HEK293 (cell line): ENCODE measurements around the gene RYR2.

Source experiments
- KLF16 ChIP-seq: fragments of 450-650 bp; formaldehyde crosslinking; IDR thresholded peaks from 2 replicates; pipeline ENCODE4 v1.5.1; 2017; ENCODE audit warnings: missing biosample characterization, missing genetic modification characterization
- ZFP41 ChIP-seq: fragments of 450-650 bp; formaldehyde crosslinking; IDR thresholded peaks from 2 replicates; pipeline ENCODE4 v1.5.1; 2016; ENCODE audit warnings: missing biosample characterization, missing genetic modification characterization, borderline replicate concordance
- ZNF140 ChIP-seq: fragments of 450-650 bp; formaldehyde crosslinking; IDR thresholded peaks from 2 replicates; pipeline ENCODE4 v1.5.1; 2016; ENCODE audit warnings: missing biosample characterization, missing genetic modification characterization
- ZNF274 ChIP-seq, 2 experiments: fragments of 200-500 bp in 1 of 2; fragments of 450-650 bp in 1 of 2; sonication (Bioruptor generic) in 1 of 2; formaldehyde crosslinking in 1 of 2; IDR thresholded peaks; 2 replicates each; pipeline versions ENCODE4 v1.5.1 to v1.6.1; 2014 to 2016; ENCODE audit warnings: borderline replicate concordance in 1 of 2, inconsistent platforms in 1 of 2, low read length in 1 of 2, missing biosample characterization in 1 of 2, missing genetic modification characterization in 1 of 2
- ZNF335 ChIP-seq: fragments of 450-650 bp; formaldehyde crosslinking; conservative IDR thresholded peaks from 2 replicates; pipeline ENCODE4 v1.5.1; 2016; ENCODE audit warnings: missing biosample characterization, missing genetic modification characterization
- ZNF48 ChIP-seq: fragments of 450-650 bp; formaldehyde crosslinking; IDR thresholded peaks from 2 replicates; pipeline ENCODE4 v1.5.1; 2016; ENCODE audit warnings: missing biosample characterization, missing genetic modification characterization
- ZNF521 ChIP-seq: fragments of 450-650 bp; formaldehyde crosslinking; IDR thresholded peaks from 2 replicates; pipeline ENCODE4 v1.5.1; 2017; ENCODE audit warnings: missing biosample characterization, mild to moderate bottlenecking, missing genetic modification characterization
- TF ChIP-seq, protein P1 (sequence below): fragments of 450-650 bp; formaldehyde crosslinking; IDR thresholded peaks from 2 replicates; pipeline ENCODE4 v1.5.1; 2016; ENCODE audit warnings: missing biosample characterization, missing genetic modification characterization
- TF ChIP-seq, protein P2 (sequence below): fragments of 450-650 bp; formaldehyde crosslinking; conservative IDR thresholded peaks from 2 replicates; pipeline ENCODE4 v1.5.1; 2016; ENCODE audit warnings: low read depth, missing biosample characterization, missing genetic modification characterization

DNA sequence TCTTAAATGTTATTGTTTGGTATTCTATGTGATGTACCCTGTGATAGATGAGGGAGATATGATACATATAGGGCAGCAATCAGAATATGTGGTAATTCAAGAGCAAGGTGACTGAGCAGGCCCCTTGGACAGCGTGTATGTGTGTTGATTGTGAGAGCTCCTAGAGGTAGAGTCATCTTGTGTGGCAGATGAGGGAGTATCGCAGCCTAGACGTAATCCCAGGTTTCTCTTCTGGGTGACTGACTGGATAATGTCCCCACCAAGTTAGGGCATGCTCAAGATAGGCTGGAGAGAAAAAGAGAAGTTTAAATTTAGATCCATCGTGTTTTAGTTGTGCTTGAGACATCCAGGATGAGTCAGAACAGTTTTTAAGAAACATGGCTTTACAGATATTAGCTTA lies 663.5 kb downstream of the RYR2 start:
- TF ChIP-seq ZNF335 (tag by site-specific recombination): no peak
- TF ChIP-seq, protein P1, sequence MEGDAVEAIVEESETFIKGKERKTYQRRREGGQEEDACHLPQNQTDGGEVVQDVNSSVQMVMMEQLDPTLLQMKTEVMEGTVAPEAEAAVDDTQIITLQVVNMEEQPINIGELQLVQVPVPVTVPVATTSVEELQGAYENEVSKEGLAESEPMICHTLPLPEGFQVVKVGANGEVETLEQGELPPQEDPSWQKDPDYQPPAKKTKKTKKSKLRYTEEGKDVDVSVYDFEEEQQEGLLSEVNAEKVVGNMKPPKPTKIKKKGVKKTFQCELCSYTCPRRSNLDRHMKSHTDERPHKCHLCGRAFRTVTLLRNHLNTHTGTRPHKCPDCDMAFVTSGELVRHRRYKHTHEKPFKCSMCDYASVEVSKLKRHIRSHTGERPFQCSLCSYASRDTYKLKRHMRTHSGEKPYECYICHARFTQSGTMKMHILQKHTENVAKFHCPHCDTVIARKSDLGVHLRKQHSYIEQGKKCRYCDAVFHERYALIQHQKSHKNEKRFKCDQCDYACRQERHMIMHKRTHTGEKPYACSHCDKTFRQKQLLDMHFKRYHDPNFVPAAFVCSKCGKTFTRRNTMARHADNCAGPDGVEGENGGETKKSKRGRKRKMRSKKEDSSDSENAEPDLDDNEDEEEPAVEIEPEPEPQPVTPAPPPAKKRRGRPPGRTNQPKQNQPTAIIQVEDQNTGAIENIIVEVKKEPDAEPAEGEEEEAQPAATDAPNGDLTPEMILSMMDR (tag by site-specific recombination): no peak
- TF ChIP-seq ZNF521 (tag by site-specific recombination): no peak
- no peak for TF ChIP-seq ZNF48 (tag by site-specific recombination)
- TF ChIP-seq, protein P2, sequence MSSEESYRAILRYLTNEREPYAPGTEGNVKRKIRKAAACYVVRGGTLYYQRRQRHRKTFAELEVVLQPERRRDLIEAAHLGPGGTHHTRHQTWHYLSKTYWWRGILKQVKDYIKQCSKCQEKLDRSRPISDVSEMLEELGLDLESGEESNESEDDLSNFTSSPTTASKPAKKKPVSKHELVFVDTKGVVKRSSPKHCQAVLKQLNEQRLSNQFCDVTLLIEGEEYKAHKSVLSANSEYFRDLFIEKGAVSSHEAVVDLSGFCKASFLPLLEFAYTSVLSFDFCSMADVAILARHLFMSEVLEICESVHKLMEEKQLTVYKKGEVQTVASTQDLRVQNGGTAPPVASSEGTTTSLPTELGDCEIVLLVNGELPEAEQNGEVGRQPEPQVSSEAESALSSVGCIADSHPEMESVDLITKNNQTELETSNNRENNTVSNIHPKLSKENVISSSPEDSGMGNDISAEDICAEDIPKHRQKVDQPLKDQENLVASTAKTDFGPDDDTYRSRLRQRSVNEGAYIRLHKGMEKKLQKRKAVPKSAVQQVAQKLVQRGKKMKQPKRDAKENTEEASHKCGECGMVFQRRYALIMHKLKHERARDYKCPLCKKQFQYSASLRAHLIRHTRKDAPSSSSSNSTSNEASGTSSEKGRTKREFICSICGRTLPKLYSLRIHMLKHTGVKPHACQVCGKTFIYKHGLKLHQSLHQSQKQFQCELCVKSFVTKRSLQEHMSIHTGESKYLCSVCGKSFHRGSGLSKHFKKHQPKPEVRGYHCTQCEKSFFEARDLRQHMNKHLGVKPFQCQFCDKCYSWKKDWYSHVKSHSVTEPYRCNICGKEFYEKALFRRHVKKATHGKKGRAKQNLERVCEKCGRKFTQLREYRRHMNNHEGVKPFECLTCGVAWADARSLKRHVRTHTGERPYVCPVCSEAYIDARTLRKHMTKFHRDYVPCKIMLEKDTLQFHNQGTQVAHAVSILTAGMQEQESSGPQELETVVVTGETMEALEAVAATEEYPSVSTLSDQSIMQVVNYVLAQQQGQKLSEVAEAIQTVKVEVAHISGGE (tag by site-specific recombination): no peak
- no peak for TF ChIP-seq ZNF140 (tag by site-specific recombination)
- TF ChIP-seq KLF16 (tag by site-specific recombination): no peak
- no peak for TF ChIP-seq ZFP41 (tag by site-specific recombination)
- no peak for TF ChIP-seq ZNF274 (IDR thresholded peaks at IDR 0.05; ENCODE audit: low read length)
- no peak for TF ChIP-seq ZNF274 (tag by site-specific recombination; IDR thresholded peaks at IDR 0.05; ENCODE audit: borderline replicate concordance)
